Measurements from ENCODE around the gene PSMD14.
"Not testable (repeated sequence)": the region's sequence is repeated elsewhere in the genome, so short reads cannot be mapped to it uniquely, and the experiment has no call there.

The PSMD14 gene

DNA sequence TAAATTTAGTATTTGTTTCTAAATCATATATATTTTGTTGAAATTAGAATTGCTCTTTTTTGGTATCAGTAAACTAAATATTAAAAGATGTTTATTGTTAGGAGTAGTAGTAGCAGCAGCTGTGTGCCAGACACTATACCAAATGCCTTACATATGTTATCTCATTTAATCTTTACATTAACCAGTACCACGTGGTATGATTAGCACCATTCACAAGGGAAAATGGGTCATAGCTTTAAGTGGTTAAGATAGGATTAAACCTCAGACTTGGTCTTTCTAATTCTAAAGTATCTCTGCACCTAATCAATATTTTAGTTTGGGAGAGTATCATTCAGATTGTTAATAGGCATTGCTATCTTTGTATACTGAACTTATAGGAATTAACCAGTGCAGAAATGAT is 29.0 kb downstream of the PSMD14 start:
- no peak overlapping the region for H3K4me3 ChIP-seq (ENCODE audit: control insufficient read depth, low read depth, low read length)
- TF ChIP-seq, protein P1, sequence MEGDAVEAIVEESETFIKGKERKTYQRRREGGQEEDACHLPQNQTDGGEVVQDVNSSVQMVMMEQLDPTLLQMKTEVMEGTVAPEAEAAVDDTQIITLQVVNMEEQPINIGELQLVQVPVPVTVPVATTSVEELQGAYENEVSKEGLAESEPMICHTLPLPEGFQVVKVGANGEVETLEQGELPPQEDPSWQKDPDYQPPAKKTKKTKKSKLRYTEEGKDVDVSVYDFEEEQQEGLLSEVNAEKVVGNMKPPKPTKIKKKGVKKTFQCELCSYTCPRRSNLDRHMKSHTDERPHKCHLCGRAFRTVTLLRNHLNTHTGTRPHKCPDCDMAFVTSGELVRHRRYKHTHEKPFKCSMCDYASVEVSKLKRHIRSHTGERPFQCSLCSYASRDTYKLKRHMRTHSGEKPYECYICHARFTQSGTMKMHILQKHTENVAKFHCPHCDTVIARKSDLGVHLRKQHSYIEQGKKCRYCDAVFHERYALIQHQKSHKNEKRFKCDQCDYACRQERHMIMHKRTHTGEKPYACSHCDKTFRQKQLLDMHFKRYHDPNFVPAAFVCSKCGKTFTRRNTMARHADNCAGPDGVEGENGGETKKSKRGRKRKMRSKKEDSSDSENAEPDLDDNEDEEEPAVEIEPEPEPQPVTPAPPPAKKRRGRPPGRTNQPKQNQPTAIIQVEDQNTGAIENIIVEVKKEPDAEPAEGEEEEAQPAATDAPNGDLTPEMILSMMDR (IDR thresholded peaks at IDR 0.05; ENCODE audit: control insufficient read depth, insufficient read depth, low read depth, low read length, missing control alignments), result no peak
- DNase-seq (ENCODE audit: low read depth), result no peak

DNA sequence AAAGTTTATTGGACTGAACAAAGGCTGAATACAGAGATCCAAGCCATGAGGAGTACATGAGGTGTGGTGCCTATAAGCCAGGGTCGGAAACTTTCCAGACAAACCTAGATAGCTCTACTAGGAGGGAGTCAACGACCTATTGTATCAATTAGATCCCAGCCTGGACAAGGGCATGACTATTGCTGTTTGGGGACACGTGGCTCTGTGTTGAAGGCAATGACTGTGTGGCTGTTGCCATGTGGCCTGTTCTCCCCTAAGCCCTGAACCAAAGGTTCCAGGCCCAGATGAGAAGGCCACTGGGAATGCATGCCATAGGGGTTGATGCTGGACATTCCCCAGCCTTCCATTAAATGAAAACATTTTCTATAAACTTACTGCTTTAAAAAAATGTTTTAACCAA is 31.3 kb downstream of the PSMD14 start:
- DNase-seq (ENCODE audit: low read depth); H3K4me3 ChIP-seq (ENCODE audit: control insufficient read depth, low read depth, low read length): not testable (repeated sequence)

DNA sequence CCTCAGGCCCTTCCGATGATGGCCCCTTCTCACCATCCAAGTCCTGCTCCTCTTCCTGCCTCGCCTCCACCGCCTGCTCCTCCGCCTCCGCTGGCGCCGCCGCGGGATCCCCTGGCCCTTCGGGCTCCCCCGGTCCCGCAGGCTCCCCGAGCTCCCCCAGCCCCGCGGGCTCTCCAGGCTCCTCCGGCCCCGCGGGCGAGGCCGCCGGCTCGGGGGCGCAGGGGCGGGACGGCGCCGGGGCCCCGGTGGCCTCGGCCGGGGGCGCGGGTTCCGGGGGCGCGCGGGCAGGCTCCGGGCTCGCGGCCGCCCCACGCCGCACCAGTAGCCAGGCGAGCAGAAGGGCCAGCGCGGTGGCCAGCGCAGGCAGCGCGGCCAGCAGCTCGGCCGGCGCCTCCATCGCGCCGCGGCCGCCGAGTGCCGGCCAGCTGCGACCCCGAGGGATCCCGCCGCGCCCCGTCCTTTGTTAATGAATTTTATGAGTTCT is 32.7 kb downstream of the PSMD14 start:
- DNase-seq (ENCODE audit: low read depth); H3K4me3 ChIP-seq (ENCODE audit: control insufficient read depth, low read depth, low read length): not testable (repeated sequence)

DNA sequence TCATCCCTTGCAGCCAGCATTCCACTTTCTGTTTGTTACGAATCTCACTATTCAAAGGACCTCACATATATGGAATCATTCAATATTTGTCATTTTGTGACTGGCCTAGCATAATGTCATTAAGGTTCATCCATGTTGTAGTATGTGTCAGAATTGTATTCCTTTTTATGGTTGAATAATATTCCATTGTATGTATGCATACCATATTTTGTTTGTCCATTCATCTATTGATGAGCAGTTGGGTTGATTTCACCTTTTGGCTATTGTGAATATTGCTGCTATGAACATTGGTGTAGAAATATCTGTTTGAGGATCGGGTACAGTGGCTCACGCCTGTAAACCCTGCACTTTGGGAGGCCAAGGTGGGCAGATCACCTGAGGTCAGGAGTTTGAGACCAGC is 35.0 kb downstream of the PSMD14 start:
- DNase-seq (ENCODE audit: low read depth), result no peak
- TF ChIP-seq, protein P1 (IDR thresholded peaks at IDR 0.05; ENCODE audit: control insufficient read depth, insufficient read depth, low read depth, low read length, missing control alignments), result no peak
- no peak overlapping the region for H3K4me3 ChIP-seq (ENCODE audit: control insufficient read depth, low read depth, low read length)

DNA sequence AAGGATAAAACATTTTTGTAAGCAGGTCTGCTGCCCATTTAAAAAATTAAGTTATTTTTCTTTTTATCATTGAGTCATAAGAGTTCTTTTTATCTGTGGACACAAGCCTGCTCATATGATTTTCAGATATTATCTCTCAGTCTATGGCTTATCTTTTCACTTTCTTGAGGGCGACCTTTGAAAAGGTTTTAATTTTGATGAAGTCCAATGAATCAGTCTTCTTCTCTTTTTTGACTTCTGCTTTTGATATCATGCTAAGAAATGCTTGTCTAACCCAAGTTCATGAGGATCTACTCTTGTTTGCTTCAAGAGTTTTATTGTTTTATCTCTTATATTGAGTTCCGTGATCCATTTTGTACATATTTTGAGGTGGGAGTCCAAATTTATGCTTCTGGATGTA is 36.5 kb downstream of the PSMD14 start:
- DNase-seq (ENCODE audit: low read depth), result no peak
- H3K4me3 ChIP-seq (ENCODE audit: control insufficient read depth, low read depth, low read length), result no peak overlapping the region
- TF ChIP-seq, protein P1 (IDR thresholded peaks at IDR 0.05; ENCODE audit: control insufficient read depth, insufficient read depth, low read depth, low read length, missing control alignments), result no peak

DNA sequence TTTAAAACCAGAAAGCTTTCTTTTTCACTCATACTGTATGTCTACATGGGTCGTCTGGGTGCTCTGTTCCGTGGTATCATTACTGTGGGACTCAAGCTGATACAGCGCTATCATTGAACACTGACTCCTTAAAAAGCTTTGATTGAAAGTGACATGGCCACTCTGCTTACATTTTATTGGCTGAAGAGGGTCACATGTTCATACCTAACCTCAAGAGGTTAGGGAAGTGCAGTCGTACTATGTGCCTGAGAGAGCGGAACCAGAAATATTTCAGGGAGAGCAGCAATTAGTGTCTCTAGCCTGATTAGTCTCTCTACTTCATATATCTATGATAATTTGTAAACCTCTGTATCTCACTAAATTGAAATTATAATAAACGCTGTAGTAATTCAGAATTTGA is 43.5 kb downstream of the PSMD14 start:
- TF ChIP-seq, protein P1 (IDR thresholded peaks at IDR 0.05; ENCODE audit: control insufficient read depth, insufficient read depth, low read depth, low read length, missing control alignments), result no peak
- no peak for DNase-seq (ENCODE audit: low read depth)

DNA sequence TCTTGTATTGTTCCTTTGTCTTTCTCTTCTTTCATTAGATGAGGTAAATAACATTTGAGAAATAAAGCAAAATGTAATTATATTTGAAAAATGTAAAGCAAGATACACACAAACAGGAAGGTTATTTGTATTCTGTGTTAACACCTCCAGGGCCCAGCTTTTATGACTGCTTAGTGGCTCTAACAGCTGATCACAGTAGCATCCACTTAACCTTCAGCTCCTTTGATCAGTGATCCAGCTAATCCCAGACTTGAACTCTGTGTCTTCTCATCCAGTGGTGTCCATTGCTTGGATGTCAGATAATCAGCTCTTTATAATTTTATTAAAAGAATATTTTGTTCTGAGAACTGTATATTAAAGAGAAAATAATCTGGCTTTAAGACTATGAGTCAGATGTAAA is 44.5 kb downstream of the PSMD14 start:
- no peak overlapping the region for H3K4me3 ChIP-seq (ENCODE audit: control insufficient read depth, low read depth, low read length)
- no peak for DNase-seq (ENCODE audit: low read depth)
- TF ChIP-seq, protein P1 (IDR thresholded peaks at IDR 0.05; ENCODE audit: control insufficient read depth, insufficient read depth, low read depth, low read length, missing control alignments), result no peak

More for the DNA sequence above, 43.5 kb downstream of the PSMD14 start:
- H3K4me3 ChIP-seq (ENCODE audit: control insufficient read depth, low read depth, low read length), result no peak overlapping the region

DNA sequence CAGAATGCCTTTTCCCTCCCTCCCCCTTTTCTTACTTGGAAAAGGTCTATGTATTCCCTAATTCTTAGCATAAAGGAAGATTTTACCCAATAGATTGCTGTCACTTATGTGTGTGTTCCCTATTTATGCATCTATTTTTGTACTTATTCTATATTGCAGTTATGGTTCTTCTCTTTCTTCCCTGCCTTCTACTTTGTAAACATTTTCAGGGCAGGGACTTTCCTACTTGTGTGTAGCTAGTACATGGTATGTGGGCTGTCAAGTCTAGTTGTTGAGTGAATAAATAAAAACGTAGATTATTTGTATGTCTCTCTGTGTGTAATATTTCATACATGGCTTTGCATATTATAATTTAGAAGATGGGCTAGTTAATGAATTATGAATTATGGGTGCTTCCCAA is 45.3 kb downstream of the PSMD14 start:
- H3K4me3 ChIP-seq (ENCODE audit: control insufficient read depth, low read depth, low read length), result no peak overlapping the region
- TF ChIP-seq, protein P1 (IDR thresholded peaks at IDR 0.05; ENCODE audit: control insufficient read depth, insufficient read depth, low read depth, low read length, missing control alignments), result no peak
- no peak for DNase-seq (ENCODE audit: low read depth)
